ENCODE measurements around the gene STIM1.
"Not testable (repeated sequence)": the region's sequence is repeated elsewhere in the genome, so short reads cannot be mapped to it uniquely, and the experiment has no call there.

STIM1 gene

DNA sequence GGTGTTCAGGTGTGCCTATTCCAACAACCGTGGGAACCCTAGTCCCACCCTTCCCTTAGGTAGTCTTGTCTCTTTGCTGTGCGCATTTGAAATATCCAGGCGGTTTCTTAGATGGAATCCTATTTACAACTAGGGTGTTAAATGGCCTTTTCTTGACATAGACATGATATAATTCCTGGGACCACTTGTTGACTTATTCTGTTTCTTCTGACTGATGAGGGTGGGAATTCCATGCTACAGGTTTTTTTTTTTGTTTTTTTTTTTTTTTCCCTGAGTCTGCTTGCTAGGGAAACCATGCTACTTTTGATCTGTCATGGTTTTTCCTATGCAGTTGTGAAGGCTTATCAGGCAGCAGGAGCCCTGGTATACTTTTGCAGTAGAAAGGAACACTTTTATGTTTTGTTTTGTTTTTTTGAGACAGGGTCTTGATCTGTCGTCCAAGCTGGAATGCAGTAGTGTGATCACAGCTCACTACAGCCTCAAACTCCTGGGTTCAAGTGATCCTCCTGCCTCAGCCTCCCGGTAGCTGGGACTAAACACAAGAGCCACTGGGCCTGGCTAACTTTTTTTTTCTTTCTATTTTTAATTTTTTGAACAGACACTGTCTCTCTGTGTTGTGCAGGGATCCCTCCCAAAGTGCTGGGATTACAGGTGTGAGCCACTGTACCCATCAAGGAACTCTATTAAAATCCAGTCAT is 1.5 kb downstream of the STIM1 start:
- DNase-seq: no peak

GRCh38 chr11:3857628-3858027 is 2.2 kb downstream of the STIM1 start:
- DNase-seq: no peak

DNA sequence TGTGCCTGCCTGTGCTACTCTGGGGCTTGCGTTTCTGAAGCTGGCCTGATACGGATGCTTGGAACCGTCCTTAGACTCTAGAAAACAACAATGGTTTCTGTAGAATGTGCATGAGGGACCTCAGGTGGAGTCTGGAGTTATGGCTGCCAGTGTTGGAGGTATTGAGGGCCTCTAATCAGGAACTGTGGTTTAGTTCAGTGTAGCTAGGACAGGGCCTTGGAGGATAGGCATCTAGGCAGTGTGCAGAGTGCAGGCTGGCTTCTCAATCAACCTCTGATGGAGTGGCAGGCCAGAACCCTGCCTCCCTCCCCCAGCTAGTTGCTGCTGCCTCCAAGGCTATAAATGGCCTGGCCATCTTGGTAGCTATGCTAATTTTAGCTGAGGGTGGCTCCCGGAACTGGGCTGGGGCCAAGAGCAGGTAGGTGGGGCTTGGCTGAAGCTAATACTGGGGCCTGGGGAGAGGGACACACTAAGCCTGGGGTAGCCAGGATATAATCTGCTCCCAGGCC is 4.0 kb downstream of the STIM1 start:
- DNase-seq: no peak

DNA sequence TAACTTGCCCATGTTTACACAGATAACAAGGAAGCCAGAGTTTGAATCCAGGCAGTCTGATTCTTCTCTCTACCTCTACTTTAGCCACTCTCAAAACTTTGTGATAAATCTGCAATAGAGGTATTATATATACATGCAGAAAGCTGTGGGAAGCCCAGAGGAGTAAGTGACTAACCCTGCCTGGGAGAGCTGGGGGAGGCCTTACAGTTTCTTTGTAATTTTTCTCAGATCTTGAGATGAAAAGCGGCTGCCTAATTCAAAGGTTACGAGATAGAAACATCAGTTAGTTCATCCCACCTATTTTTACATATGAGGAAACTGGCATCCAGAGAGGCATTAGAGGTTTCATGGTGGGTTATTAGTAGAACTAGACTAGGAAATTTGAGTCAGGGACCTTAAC is 4.9 kb downstream of the STIM1 start:
- no peak for DNase-seq

DNA sequence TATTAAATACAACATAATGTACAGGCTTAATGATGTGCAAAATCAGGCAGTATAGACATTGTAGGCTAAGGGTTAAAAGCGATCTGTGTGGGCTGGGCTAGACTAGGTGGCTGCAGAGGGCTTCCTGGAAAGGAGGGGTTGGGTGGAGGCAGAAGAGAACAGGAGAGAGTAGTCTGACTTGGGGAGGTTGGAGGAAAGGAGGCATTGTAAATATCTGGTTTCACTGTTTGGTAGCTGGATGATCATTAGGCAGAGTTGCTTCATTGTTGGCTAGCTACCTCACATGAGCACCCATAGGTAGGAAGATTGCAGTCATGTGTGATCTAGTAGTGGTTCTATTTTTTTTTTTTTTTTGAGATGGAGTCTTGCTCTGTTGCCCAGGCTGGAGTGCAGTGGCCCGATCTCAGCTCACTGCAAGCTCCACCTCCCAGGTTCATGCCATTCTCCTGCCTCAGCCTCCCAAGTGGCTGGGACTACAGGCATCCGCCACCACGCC is 5.5 kb downstream of the STIM1 start:
- DNase-seq: not testable (repeated sequence)

- DNase-seq: no peak
These were observed 6.2 kb downstream of the STIM1 start for GRCh38 chr11:3861683-3862082.

DNA sequence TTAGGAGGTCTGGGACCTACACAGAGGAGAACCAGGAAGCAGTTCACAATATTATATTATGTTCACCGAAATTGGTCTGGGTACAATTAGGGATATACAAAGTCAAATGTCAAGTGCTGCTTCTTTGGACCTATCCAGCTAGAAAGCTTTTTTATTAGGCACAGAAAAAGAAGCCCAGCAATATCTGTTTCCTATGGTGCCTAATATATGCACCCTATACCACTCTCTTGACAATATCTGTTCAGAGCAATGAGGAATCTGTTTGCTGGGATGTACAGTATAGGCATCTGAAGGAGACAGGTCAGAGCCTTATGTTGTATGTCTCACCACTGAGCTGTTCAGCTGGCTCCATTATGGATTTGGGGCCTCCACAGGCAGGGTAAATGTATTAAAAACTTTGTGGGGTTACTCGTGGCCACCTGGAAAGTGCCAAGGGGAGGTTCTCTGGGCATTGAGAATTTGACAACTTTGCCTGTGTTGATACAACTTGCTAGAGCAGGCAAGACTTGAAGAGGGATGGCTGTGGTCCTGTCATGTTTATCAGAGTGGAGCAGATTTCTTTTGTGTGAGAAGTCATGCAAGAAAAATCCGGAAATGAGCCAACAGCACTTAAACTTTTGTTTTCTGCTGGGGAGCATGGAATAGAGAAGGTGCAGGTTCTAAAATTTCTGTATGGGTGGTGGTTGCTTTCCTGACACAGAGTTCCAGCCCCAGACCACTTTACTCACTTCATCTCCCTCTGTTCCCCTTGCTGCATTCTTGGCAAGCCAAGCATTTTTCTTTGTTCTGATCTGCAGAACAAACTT is 10.1 kb downstream of the STIM1 start:
- no peak for DNase-seq

- no peak for DNase-seq
These were observed 10.7 kb downstream of the STIM1 start for GRCh38 chr11:3866206-3866605.

- DNase-seq: no peak
These were observed 11.4 kb downstream of the STIM1 start for GRCh38 chr11:3866836-3867208.

DNA sequence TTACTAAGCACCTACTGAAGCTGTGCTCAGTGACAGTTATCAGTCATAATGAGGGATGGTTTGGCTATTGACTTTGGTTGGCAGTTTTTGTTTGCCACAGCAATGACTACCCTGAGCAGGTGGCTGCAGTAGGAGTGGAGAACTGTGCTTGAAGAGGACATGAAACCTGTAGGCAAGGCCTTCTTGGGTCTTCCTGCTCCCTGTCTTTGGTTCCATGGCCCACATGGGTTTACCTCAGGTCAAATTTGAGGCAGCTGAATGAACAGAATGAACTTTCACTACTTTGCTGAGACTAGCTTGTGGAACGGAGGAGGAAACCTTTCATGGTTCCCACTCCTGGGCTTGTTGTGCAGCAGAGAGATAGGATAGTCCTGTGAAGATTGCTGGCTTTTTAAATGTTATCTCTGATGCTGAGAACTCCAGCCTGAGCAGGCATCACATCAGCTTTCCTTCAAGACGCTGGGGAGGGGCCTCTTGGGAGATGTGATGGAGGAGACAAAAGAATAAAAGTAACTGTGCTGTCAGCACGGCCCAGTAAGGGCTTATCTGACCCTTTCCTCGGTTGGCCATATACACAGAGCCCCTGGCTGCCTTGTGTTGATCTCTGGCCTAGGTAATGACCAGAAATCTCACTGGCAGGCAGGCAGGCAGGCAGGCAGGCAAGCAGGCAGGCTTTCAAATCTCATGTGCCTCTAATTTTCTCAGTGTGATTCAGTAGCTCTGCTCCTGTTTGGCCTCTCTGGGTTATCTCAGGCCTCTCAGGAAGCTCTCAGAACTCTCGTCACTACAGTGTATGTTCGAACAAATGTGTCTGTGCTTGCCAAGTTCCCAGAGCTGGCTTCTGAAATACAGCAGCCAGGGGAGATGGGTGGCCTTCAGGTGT is 12.0 kb downstream of the STIM1 start:
- no peak for DNase-seq

DNA sequence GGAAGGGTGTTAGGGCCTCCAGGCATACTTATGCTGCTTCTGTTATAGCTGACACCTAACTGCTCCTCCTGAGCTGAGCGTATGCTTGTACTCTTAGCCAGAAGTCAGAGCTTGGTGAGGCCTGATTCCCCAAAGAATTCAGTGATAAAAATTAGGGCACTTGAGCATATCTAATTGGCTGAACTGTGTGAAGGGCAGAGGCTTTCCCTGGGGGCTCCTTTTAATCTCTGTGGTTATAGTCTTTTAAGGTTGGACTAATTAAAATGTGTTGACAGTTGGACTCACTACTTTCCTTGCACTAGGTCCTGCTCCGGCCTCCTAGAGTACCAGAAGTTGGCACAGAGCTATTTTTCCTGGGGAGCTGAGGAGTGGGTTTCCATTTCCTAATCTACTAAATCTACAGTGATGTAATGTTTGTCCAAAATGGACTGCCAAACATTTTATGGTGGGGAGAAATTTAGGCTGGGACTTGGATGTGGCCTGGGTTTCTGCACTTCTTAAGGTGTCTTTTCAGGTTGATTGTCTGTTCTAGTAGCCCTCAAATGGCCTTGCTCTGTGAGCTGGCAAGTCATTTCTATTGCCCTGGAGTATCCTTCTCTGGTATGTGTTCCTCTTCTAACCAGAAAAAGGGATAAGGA is 18.4 kb downstream of the STIM1 start:
- no peak for DNase-seq

DNA sequence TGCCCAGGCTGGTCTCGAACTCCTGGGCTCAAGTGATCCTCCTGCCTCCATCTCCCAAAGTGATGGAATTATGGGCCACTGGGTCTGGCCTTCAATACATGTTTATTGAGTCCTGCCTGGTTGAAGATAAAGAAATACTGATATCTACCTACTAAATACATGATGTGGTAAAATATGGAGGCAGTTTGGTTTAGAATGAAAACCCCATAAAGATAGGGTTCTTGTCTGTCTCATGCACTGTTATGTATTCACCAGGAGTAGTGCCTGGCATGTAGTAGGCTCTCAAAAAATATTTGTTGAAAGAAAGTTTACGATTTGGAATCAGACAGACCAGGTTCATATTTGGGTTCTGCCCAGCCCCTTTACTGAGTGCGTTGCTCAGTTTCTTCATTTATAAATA is 21.1 kb downstream of the STIM1 start:
- no peak for DNase-seq

DNA sequence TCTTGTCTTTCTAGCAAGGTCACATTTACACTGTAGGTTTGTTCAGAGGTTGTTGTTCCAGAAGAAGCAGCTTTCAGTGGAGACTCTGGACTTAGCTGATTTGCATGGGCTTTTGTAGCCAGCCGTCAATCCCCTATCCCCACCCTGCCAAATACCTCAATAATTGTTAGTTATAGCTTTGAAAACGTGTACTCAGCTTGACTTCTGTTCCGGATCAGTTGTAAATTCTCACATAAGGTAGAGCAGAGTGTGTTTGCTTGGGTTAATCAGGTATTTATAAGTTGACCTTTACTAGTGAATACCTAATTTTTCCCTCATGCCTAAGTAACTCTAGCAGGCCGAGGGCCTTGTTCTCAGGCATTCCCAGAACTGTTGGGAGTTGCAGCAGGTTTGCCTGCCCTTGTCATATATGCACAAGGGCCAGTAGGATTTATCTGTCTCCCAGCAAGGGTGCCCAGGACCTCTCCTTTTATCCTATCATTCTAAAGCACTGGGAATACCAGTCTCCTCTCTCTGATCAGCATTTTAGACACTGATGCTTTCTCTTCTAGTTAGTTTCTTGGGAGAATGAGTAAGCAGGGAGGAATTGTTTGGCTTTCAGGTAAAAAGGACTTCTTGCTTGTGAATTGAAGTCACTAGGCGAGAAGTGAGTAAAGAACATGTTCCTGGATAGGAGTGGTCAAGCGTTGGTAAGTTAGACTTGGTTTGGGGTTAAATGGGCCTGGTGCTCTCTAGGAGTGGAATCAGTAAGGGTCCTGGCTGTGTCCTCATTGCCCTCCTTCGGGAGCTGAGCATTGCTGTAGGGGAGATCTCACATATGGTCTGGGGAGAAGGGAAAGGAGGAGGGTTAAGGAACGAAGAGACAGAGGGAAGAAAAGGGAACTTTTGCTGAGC is 22.1 kb downstream of the STIM1 start:
- DNase-seq: no peak

GRCh38 chr11:3878258-3878584 is 22.8 kb downstream of the STIM1 start:
- DNase-seq: no peak

GRCh38 chr11:3879216-3879966 is 23.9 kb downstream of the STIM1 start:
- DNase-seq: no peak

DNA sequence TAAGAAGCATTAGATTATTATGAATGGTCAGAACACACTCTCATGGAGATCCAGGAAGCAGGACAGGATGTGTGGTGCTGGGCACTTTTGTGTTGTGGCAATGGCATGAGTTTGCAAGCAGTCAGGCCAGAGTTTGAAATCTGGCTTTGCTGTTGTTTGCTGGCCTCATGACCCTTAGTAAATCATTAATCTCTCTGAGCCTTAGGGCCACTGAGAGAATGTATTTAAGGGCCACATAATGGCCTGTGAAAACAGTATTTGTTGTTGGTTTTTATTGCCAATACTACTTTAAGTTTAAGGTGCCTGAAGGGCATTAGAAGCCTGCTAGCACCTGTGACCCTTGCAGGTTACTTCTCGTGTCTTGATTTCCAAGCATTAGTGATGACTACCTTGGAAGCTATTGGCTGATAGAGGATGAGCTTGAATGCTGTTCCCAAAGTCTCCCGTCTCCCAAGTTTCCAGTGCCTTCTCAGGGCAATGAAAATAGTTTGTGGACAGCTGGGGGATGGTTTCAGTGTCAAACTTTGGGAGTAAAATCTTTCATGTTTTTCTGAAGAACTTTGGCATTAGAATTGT is 24.6 kb downstream of the STIM1 start:
- no peak for DNase-seq

DNA sequence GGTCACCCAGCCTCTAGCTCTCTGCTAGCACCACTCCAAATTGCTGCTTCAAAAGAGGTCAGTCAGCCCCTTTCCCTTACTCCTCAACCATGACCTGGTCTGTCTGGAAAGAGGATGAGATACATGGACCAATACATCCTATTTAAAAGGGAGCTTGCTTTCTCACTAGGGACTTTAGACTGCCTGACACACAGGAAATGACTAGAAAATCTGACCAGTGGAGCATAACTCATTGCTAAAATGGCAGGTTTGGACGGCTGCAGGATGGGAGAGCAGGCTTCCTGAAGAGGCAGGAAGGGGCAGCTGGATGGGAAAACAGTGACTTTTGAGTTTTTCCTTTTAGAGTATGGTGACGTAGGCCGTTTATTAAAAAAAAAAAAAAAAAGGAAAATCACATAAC is 25.3 kb downstream of the STIM1 start:
- no peak for DNase-seq

GRCh38 chr11:3882655-3883054 is 27.2 kb downstream of the STIM1 start:
- no peak for DNase-seq

GRCh38 chr11:3885855-3886254 is 30.4 kb downstream of the STIM1 start:
- DNase-seq: no peak

DNA sequence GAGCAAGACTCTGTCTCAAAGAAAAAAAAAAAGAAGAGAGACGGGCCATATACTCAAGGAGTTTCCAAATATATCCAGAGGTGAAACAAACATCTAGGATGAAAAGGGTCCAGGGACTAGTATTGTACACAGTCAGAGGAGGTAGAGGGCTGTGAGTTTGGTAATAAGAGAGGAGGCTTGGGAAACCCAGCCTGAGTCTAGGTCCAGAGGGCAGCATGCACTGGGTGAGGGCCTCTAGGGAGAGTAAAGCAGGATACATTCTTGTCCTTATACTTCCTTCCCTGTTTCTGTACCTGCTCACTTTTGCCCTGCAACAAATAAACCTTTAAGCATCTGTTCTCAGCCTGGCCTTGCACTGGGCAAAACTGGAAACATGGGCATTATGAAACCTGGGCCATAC is 31.5 kb downstream of the STIM1 start:
- DNase-seq: no peak

DNA sequence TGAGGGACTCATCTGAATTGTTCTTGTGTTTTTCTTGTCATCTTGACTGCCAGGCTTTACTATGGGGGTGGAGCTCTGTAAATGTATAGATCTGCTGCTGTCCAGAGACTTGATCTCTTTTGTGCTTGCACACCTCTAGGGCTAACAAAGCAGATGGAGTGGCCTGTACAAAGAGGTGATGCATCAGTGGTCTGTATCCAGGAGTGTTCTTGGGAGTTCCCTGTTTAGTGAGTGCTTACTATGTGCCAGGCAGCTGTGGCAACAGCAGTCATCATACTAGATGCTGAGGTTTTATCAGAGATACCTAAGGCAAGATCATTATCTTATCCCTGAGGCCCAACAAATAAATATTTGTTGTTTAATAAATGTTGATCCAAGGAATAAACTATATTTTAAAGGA is 33.4 kb downstream of the STIM1 start:
- DNase-seq: no peak

Measured in NCI-H2081 treated with DMSO at 0.1 percent for 48 hours (cell line).